PC-9 (cell line): Measurements from ENCODE around the gene RHBDL1. TPM values are rescaled to one million over a fixed set of nuclear protein-coding genes. Genes with fewer than 3 reads are reported as not detected.

ENCODE experiments used
- BruUV-seq: library from RNA; stranded (reverse); fragments of 400-500 nt; replicated peaks from 2 replicates; lab custom pipeline; 2021; lab: Mats Ljungman, UMichigan
- CTCF ChIA-PET: fragments of 300-600 bp; sonication (Branson Sonifier 250); formaldehyde crosslinking; loops from one replicate; lab custom pipeline; 2022; ENCODE audit warnings: antibody characterized with exemption; lab: Charles Lee
- POLR2A ChIA-PET: fragments of 300-600 bp; sonication (Branson Sonifier 250); formaldehyde crosslinking; loops from one replicate; lab custom pipeline; 2022; ENCODE audit warnings: antibody characterized with exemption; ENCODE audit not compliant: unreplicated experiment; lab: Charles Lee
- DNase-seq, 2 experiments: peaks; one replicate each; pipeline versions ENCODE4 v3.0.0 to v3.0.0-alpha.2; 2015 to 2022; ENCODE audit warnings: mixed read lengths in 1 of 2
- H2AFZ ChIP-seq: fragments of 200-600 bp; sonication (generic); 2 replicates; pipeline ENCODE4 v1.8.1; 2017; ENCODE audit warnings: antibody characterized with exemption
- H3F3A ChIP-seq: fragments of 200-600 bp; sonication (generic); 2 replicates; pipeline ENCODE4 v1.8.1; 2017; ENCODE audit warnings: antibody characterized with exemption, mild to moderate bottlenecking, low read depth; ENCODE audit not compliant: insufficient read depth
- H3K27ac ChIP-seq: fragments of 200-600 bp; sonication (generic); 2 replicates; pipeline ENCODE4 v1.6.1; 2016; ENCODE audit warnings: mixed run types
- H3K27me3 ChIP-seq: fragments of 200-600 bp; sonication (generic); 2 replicates; pipeline ENCODE4 v1.6.1; 2016; ENCODE audit warnings: low read depth, mixed run types; ENCODE audit not compliant: insufficient read depth
- H3K36me3 ChIP-seq: fragments of 200-600 bp; sonication (generic); 2 replicates; pipeline ENCODE4 v1.6.1; 2016; ENCODE audit warnings: low read depth, mixed run types
- H3K4me1 ChIP-seq: fragments of 200-600 bp; sonication (generic); replicated peaks from 2 replicates; pipeline ENCODE4 v1.6.1; 2016; ENCODE audit warnings: mixed run types; ENCODE audit not compliant: insufficient read depth
- H3K4me2 ChIP-seq: fragments of 200-600 bp; sonication (generic); 2 replicates; pipeline ENCODE4 v1.6.1; 2017; ENCODE audit warnings: mixed run types
- H3K4me3 ChIP-seq: fragments of 200-600 bp; sonication (generic); 2 replicates; pipeline ENCODE4 v1.6.1; 2016; ENCODE audit warnings: mixed run types
- H3K79me2 ChIP-seq: fragments of 200-600 bp; sonication (generic); 2 replicates; pipeline ENCODE4 v1.6.1; 2017; ENCODE audit warnings: low read depth, mixed run types
- H3K9me2 ChIP-seq: fragments of 200-600 bp; sonication (generic); 2 replicates; pipeline ENCODE4 v1.8.1; 2017; ENCODE audit warnings: mild to moderate bottlenecking; ENCODE audit not compliant: insufficient read depth
- H3K9me3 ChIP-seq: fragments of 200-600 bp; sonication (generic); 2 replicates; pipeline ENCODE4 v1.8.1; 2016; ENCODE audit warnings: low read depth; ENCODE audit not compliant: insufficient read depth
- H4K20me1 ChIP-seq: fragments of 200-600 bp; sonication (generic); 2 replicates; pipeline ENCODE4 v1.8.1; 2017; ENCODE audit not compliant: insufficient read depth
- EZH2 ChIP-seq: fragments of 200-600 bp; sonication (generic); IDR thresholded peaks from 2 replicates; pipeline ENCODE4 v1.8.0; 2017; ENCODE audit warnings: antibody characterized with exemption, low read depth
- intact Hi-C: fragments of 100-400 bp; cut with micrococcal nuclease; formaldehyde crosslinking; loops from one replicate; pipeline ENCODE4 v1.10.0; 2022; ENCODE audit not compliant: unreplicated experiment
- total RNA-seq: library from RNA; stranded (reverse); gene quantifications from 2 replicates; pipeline ENCODE4 v1.2.3, GENCODE V29; 2021
- TF ChIP-seq, protein P1 (sequence below): fragments of 200-600 bp; sonication (generic); conservative IDR thresholded peaks from 2 replicates; pipeline ENCODE4 v1.6.1; 2017; ENCODE audit warnings: mixed run types, antibody characterized with exemption, mild to moderate bottlenecking, moderate library complexity

RHBDL1 gene
- total RNA-seq, 1 experiment from 2014 or later: 18.1 TPM

DNA sequence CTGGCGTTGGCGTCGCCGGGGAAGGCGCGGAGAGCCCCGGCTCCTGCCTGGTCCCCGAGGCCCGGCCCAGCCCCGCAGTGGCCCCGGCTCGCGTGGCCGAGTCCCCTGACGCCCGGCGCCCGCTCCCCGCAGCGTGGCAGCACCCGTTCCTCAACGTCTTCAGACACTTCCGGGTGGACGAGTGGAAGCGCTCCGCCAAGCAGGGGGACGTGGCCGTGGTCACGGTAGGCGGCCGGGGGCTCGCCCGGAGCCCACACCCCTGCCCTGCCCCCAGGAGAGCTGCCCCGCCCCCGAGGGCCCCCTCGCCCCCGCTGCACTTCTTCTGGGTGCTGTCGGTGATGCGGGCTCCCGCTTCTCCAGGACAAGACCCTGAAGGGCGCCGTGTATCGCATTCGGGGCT, 25.8 kb upstream of the RHBDL1 start:
- H3K79me2 ChIP-seq: peaks cover 48% of the 10 kb centered on the region
- peak overlapping the region; percentile 85 for H3K4me3 ChIP-seq
- peaks cover 48% of the 10 kb centered on the region for H3K4me1 ChIP-seq
- H3K9me3 ChIP-seq: no peaks in the 10 kb centered on the region
- intact Hi-C loops: loop anchor here (1.0 to 10.0 kb wide), 3 partner anchors 56 to 265 kb away; partner anchors contain the start of genes CAPN15 and PGAP6
- BruUV-seq: no TSS peak
- peaks cover 28% of the 10 kb centered on the region for H3F3A ChIP-seq
- peaks cover 17% of the 10 kb centered on the region; the same call in 1 of the 2 replicates for H4K20me1 ChIP-seq
- no peak for DNase-seq
- H3K27me3 ChIP-seq: no peaks in the 10 kb centered on the region
- CTCF ChIA-PET: interaction anchor here (0.7 kb wide), 1 partner anchor 27 kb away, joined by 7 read pairs; no protein-coding TSS in a partner anchor
- peak overlapping the region; percentile 92 for H3K4me2 ChIP-seq
- peak overlapping the region; percentile 90 for H2AFZ ChIP-seq
- POLR2A ChIA-PET: interaction anchor here (0.7 kb wide), 3 partner anchors 29 to 123 kb away, joined by 3 to 6 read pairs (median 4); no protein-coding TSS in a partner anchor
- no peak overlapping the region for H3K27ac ChIP-seq
- no peaks in the 10 kb centered on the region for H3K9me2 ChIP-seq
- no peaks in the 10 kb centered on the region for H3K36me3 ChIP-seq
- TF ChIP-seq, protein P1, sequence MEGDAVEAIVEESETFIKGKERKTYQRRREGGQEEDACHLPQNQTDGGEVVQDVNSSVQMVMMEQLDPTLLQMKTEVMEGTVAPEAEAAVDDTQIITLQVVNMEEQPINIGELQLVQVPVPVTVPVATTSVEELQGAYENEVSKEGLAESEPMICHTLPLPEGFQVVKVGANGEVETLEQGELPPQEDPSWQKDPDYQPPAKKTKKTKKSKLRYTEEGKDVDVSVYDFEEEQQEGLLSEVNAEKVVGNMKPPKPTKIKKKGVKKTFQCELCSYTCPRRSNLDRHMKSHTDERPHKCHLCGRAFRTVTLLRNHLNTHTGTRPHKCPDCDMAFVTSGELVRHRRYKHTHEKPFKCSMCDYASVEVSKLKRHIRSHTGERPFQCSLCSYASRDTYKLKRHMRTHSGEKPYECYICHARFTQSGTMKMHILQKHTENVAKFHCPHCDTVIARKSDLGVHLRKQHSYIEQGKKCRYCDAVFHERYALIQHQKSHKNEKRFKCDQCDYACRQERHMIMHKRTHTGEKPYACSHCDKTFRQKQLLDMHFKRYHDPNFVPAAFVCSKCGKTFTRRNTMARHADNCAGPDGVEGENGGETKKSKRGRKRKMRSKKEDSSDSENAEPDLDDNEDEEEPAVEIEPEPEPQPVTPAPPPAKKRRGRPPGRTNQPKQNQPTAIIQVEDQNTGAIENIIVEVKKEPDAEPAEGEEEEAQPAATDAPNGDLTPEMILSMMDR: no peak
- TF ChIP-seq EZH2: no peak

DNA sequence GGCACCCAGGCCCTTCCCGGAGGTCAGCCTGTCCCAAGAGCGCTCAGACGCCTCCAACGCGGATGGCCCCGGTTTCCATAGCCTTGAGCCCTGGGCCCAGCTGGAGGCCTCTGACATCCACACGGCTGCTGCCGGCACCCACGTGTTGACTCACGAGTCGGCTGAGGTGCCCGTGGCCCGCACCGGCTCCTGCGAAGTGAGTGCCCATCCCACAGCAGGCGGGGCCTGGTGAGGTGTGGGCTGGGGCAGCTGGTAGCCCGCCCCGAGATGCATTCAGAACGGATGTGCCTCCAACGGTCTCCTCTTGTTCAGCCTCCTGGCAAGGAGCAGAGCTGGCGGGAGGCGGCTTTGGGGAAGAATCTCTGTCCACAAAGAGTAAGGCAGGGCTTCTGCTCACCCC, 23.6 kb upstream of the RHBDL1 start:
- intact Hi-C loops: no loop called here
- H3K79me2 ChIP-seq: peaks cover 30% of the 10 kb centered on the region
- CTCF ChIA-PET: no interaction called here
- H3K36me3 ChIP-seq: no peaks in the 10 kb centered on the region
- H3F3A ChIP-seq: peaks cover 10% of the 10 kb centered on the region; the same call in 1 of the 2 replicates
- no peak for TF ChIP-seq EZH2
- TF ChIP-seq, protein P1: no peak
- no peaks in the 10 kb centered on the region for H3K27me3 ChIP-seq
- no peaks in the 10 kb centered on the region for H3K9me3 ChIP-seq
- no peak overlapping the region for H2AFZ ChIP-seq
- H3K9me2 ChIP-seq: no peaks in the 10 kb centered on the region
- H4K20me1 ChIP-seq: peaks cover 4% of the 10 kb centered on the region; the same call in 1 of the 2 replicates
- peaks cover 26% of the 10 kb centered on the region for H3K4me1 ChIP-seq
- no peak overlapping the region for H3K4me3 ChIP-seq
- no peak for DNase-seq
- POLR2A ChIA-PET: no interaction called here
- H3K27ac ChIP-seq: no peak overlapping the region
- no peak overlapping the region for H3K4me2 ChIP-seq
- no TSS peak for BruUV-seq

DNA sequence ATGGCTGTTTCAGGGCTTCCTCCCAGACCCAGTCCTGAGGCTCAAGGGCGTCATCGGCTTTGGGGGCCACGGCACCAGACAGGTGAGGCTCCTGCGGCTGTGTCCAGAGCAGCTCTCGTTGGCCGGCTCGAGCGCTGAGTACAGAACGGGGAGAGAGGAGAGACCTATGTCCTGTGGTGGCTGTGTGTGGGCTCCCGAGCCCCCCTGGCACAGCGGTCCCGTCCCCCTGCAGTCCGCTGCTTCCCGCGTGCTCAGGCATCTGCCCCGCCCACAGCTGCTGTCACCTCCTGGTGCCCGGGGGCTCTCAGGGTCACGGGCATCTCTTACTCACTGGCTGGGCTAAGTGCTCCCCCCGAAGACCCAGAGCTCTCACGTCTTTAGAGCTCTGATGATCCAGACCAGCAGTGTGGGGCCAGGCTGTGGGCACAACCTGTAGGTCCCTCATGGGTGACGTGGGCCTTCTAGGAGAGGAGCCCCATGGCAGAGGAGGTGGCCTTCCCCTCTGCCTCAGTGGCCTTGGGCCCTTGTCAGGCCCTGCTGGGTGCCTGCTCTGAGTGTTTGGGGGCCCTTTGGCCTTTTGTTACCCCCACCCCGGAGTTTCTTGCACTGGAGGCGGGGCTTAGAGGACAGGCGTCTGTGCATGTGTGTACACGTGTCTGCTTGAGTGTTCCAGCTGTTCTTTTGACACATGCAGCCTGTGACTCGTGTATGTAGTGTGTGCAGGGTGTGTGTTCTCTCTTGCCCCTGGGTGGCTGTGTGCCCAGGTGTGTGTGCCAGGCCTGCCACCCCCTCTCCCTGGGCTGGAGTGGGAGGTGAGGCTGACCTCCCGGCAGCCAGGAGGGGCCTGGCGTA, 22.8 kb upstream of the RHBDL1 start:
- CTCF ChIA-PET: no interaction called here
- TF ChIP-seq EZH2: no peak
- TF ChIP-seq, protein P1: no peak
- no peaks in the 10 kb centered on the region for H4K20me1 ChIP-seq
- H3F3A ChIP-seq: peaks cover 10% of the 10 kb centered on the region; the same call in 1 of the 2 replicates
- H3K36me3 ChIP-seq: no peaks in the 10 kb centered on the region
- H3K79me2 ChIP-seq: peaks cover 22% of the 10 kb centered on the region
- H3K27ac ChIP-seq: no peak overlapping the region
- H3K9me3 ChIP-seq: no peaks in the 10 kb centered on the region
- H3K9me2 ChIP-seq: no peaks in the 10 kb centered on the region
- DNase-seq: no peak
- H2AFZ ChIP-seq: no peak overlapping the region
- H3K4me1 ChIP-seq: peaks cover 17% of the 10 kb centered on the region
- no TSS peak for BruUV-seq
- H3K4me3 ChIP-seq: no peak overlapping the region
- intact Hi-C loops: no loop called here
- POLR2A ChIA-PET: no interaction called here
- H3K4me2 ChIP-seq: no peak overlapping the region
- no peaks in the 10 kb centered on the region for H3K27me3 ChIP-seq
